ENCODE results near the gene RNF217. TPM values are rescaled to one million over a fixed set of nuclear protein-coding genes. Genes with fewer than 3 reads are reported as not detected.

Gene RNF217
- total and polyA plus RNA-seq, 10 of the 15 experiments (the other 5 are each of a cell fraction or from before 2014, with no cell fraction given): under 0.01 to 11.7 (median 0.04) TPM; not detected in 3

GRCh38 chr6:125015152-125015551, 52.9 kb downstream of the RNF217 start (continued):
- TF ChIP-seq EZH2 (IDR thresholded peaks at IDR 0.05; ENCODE audit: borderline replicate concordance, control insufficient read depth, low read depth, low read length) (no peak), MTA3 (IDR thresholded peaks at IDR 0.05; ENCODE audit: borderline replicate concordance, low read length) (no peak), CHD2 (IDR thresholded peaks at IDR 0.05; ENCODE audit: borderline replicate concordance, low read depth, low read length) (no peak), BCLAF1 (IDR thresholded peaks at IDR 0.05) (no peak), SMAD5 (IDR thresholded peaks at IDR 0.05; ENCODE audit: low read depth) (no peak), FOS (IDR thresholded peaks at IDR 0.05; ENCODE audit: borderline replicate concordance, extremely low read depth, insufficient read length) (no peak), PRDM15 (CRISPR knock-in tag; IDR thresholded peaks at IDR 0.05) (no peak)
